C4-2B (cell line): ENCODE results near the gene GHDC.
"Not testable (repeated sequence)": the region's sequence is repeated elsewhere in the genome, so short reads cannot be mapped to it uniquely, and the experiment has no call there.

ENCODE experiments used
- H3K27ac ChIP-seq: fragments of 450-650 bp; 2 replicates; pipeline ENCODE4 v1.5.1; 2017
- CTCF ChIP-seq: fragments of 450-650 bp; conservative IDR thresholded peaks from 2 replicates; pipeline ENCODE4 v1.5.1; 2017; ENCODE audit warnings: mild to moderate bottlenecking
- ZFX ChIP-seq: fragments of 450-650 bp; IDR thresholded peaks from 2 replicates; pipeline ENCODE4 v1.6.1; 2017

Gene GHDC

GRCh38 chr17:42191275-42191608 is 3.1 kb downstream of the GHDC start:
- TF ChIP-seq CTCF (no peak), ZFX (no peak)

GRCh38 chr17:42190491-42191274 is 3.6 kb downstream of the GHDC start:
- no peak overlapping the region for H3K27ac ChIP-seq
- TF ChIP-seq ZFX (no peak), CTCF (no peak)

More at GRCh38 chr17:42191275-42191608, 3.1 kb downstream of the GHDC start:
- no peak overlapping the region for H3K27ac ChIP-seq

GRCh38 chr17:42189651-42189965 is 4.7 kb downstream of the GHDC start:
- no peak overlapping the region for H3K27ac ChIP-seq
- TF ChIP-seq ZFX (no peak), CTCF (no peak)

- H3K27ac ChIP-seq = no peak overlapping the region
- no peak for TF ChIP-seq ZFX
- no peak for TF ChIP-seq CTCF
These were observed 5.3 kb downstream of the GHDC start for GRCh38 chr17:42188749-42189650.

- H3K27ac ChIP-seq = no peak overlapping the region
- TF ChIP-seq CTCF (no peak), ZFX (no peak)
These were observed 6.5 kb downstream of the GHDC start for GRCh38 chr17:42187833-42188232.

GRCh38 chr17:42186191-42186590 is 8.1 kb downstream of the GHDC start:
- H3K27ac ChIP-seq = not testable (repeated sequence)

- TF ChIP-seq ZFX (no peak), CTCF (no peak)
- H3K27ac ChIP-seq = no peak overlapping the region
These were observed 8.7 kb downstream of the GHDC start for GRCh38 chr17:42185621-42185930.
